Natural killer cell (primary cell): ENCODE measurements around the gene IGF2. TPM values are rescaled to one million over a fixed set of nuclear protein-coding genes. Genes with fewer than 3 reads are reported as not detected.

ENCODE experiments used
- ATAC-seq, 3 donors: fragments of 150-1000 bp in 2 of 3; fragments of 200-7000 bp in 1 of 3; cut with Tn5 transposase; 1 replicate in 1 of 3; 2 replicates in 2 of 3; pipeline ENCODE4 v1.10.0; 2021; ENCODE audit warnings: mild to moderate bottlenecking in 2 of 3, moderate library complexity in 2 of 3
- DNase-seq, 2 donors: peaks; one replicate each; pipeline versions ENCODE4 v3.0.0 to v3.0.0-alpha.2; 2013 to 2021; ENCODE audit warnings: mixed read lengths in 1 of 2
- H3K27ac ChIP-seq: one replicate; pipeline ENCODE4 v1.5.1; 2013; ENCODE audit warnings: mild to moderate bottlenecking, low read length
- H3K27me3 ChIP-seq: one replicate; pipeline ENCODE4 v1.6.1; 2013; ENCODE audit warnings: low read length; ENCODE audit not compliant: control insufficient read depth, insufficient read depth
- H3K36me3 ChIP-seq: one replicate; pipeline ENCODE4 v1.6.1; 2013; ENCODE audit warnings: low read length; ENCODE audit not compliant: control insufficient read depth, insufficient read depth
- H3K4me1 ChIP-seq: one replicate; pipeline ENCODE4 v1.6.1; 2013; ENCODE audit warnings: low read length; ENCODE audit not compliant: control insufficient read depth, insufficient read depth
- H3K4me3 ChIP-seq: one replicate; pipeline ENCODE4 v1.5.1; 2013; ENCODE audit warnings: low read length
- H3K9me3 ChIP-seq: one replicate; pipeline ENCODE4 v1.6.1; 2013; ENCODE audit warnings: low read length; ENCODE audit not compliant: control insufficient read depth, insufficient read depth
- H3K27ac Mint-ChIP-seq, 2 donors: one replicate each; pipeline ENCODE4 v1.8.0; 2022; ENCODE audit warnings: mild to moderate bottlenecking in 2 of 2, mixed read lengths in 2 of 2, moderate library complexity in 1 of 2
- H3K27me3 Mint-ChIP-seq, 2 donors: one replicate each; pipeline ENCODE4 v1.8.0; 2022; ENCODE audit warnings: low read depth in 2 of 2, mixed read lengths in 2 of 2
- H3K36me3 Mint-ChIP-seq: one replicate; pipeline ENCODE4 v1.8.0; 2022; ENCODE audit warnings: mixed read lengths
- H3K4me1 Mint-ChIP-seq, 2 donors: one replicate each; pipeline ENCODE4 v1.8.0; 2022; ENCODE audit warnings: mixed read lengths in 2 of 2
- H3K4me3 Mint-ChIP-seq: one replicate; pipeline ENCODE4 v1.8.0; 2022; ENCODE audit warnings: mild to moderate bottlenecking, moderate library complexity, mixed read lengths
- H3K9me3 Mint-ChIP-seq, 2 donors: one replicate each; pipeline ENCODE4 v1.8.0; 2022; ENCODE audit warnings: mixed read lengths in 2 of 2
- CTCF ChIP-seq: fragments of 200-600 bp; IDR thresholded peaks from one replicate; pipeline ENCODE4 v1.8.0; 2022; ENCODE audit warnings: antibody characterized with exemption
- WGBS: methylation state at CpG from one replicate; pipeline ENCODE4 v1.1.7; 2013; ENCODE audit warnings: missing lambda C conversion rate; ENCODE audit not compliant: insufficient coverage; 5-methylcytosine and 5-hydroxymethylcytosine counted together
- intact Hi-C: fragments of 100-400 bp; cut with micrococcal nuclease; formaldehyde crosslinking; loops from one replicate; pipeline ENCODE4 v1.14.2; 2022
- total RNA-seq, 4 donors: library from RNA; stranded (reverse); fragments of 120-200 nt in 1 of 4; gene quantifications; one replicate each; pipeline versions ENCODE4 v1.2.3 to v1.2.4, GENCODE V29; 2013 to 2022

Gene IGF2
- total RNA-seq, 3 donors from 2014 or later (not counting 1 experiment from before 2014, with no cell fraction given) = not detected

GRCh38 chr11:2157294-2158040, 18.3 kb upstream of the IGF2 start:
- H3K4me1 ChIP-seq = no peaks in the 10 kb centered on the region
- TF ChIP-seq CTCF = no peak
- H3K27me3 ChIP-seq = no peaks in the 10 kb centered on the region
- Mint-ChIP-seq H3K9me3 (no peaks in the 10 kb centered on the region), H3K27ac (no peak overlapping the region), H3K36me3 (no peaks in the 10 kb centered on the region), H3K27me3 (no peaks in the 10 kb centered on the region), H3K4me3 (no peak overlapping the region), H3K4me1 (no peaks in the 10 kb centered on the region)
- 73% methylated on average over 18 of the region's 18 CpGs for WGBS
- no peaks in the 10 kb centered on the region for H3K9me3 ChIP-seq
- intact Hi-C loops = no loop called here
- H3K36me3 ChIP-seq = no peaks in the 10 kb centered on the region
- H3K4me3 ChIP-seq = no peak overlapping the region
- no peak overlapping the region for H3K27ac ChIP-seq
- DNase-seq (no peak), ATAC-seq (no peak)

GRCh38 chr11:2156416-2157182, 17.4 kb upstream of the IGF2 start:
- Mint-ChIP-seq H3K27ac (no peak overlapping the region), H3K4me1 (peaks cover 4 to 7% of the 10 kb centered on the region in 2 donors), H3K36me3 (no peaks in the 10 kb centered on the region), H3K9me3 (no peaks in the 10 kb centered on the region), H3K4me3 (no peak overlapping the region), H3K27me3 (no peaks in the 10 kb centered on the region)
- intact Hi-C loops = no loop called here
- Histone ChIP-seq H3K27me3 (no peaks in the 10 kb centered on the region), H3K4me3 (no peak overlapping the region), H3K4me1 (peaks cover 4% of the 10 kb centered on the region), H3K36me3 (no peaks in the 10 kb centered on the region), H3K9me3 (no peaks in the 10 kb centered on the region), H3K27ac (no peak overlapping the region)
- ATAC-seq = peak in 2 of 3 donors; percentile 44 to 47
- peak; percentile 54 to 66 for DNase-seq
- 40% methylated on average over 19 of the region's 19 CpGs for WGBS
- TF ChIP-seq CTCF = peak; percentile 66

- H3K9me3 Mint-ChIP-seq = no peaks in the 10 kb centered on the region
- no peak for DNase-seq
- no peak for ATAC-seq
- no peak for TF ChIP-seq CTCF
- no peaks in the 10 kb centered on the region for H3K36me3 Mint-ChIP-seq
- H3K4me3 ChIP-seq = no peak overlapping the region
- H3K27ac Mint-ChIP-seq = no peak overlapping the region
- intact Hi-C loops = no loop called here
- no peaks in the 10 kb centered on the region for H3K9me3 ChIP-seq
- H3K36me3 ChIP-seq = no peaks in the 10 kb centered on the region
- H3K27me3 ChIP-seq = peaks cover 5% of the 10 kb centered on the region
- H3K4me1 ChIP-seq = peaks cover 7% of the 10 kb centered on the region
- 88% methylated on average over 29 of the region's 29 CpGs for WGBS
- H3K4me3 Mint-ChIP-seq = no peak overlapping the region
- peaks cover 9% of the 10 kb centered on the region in 2 donors for H3K27me3 Mint-ChIP-seq
- H3K4me1 Mint-ChIP-seq = peaks cover 9 to 10% of the 10 kb centered on the region in 2 donors
- no peak overlapping the region for H3K27ac ChIP-seq
Measured at GRCh38 chr11:2155511-2155910, 16.3 kb upstream of the IGF2 start.
